Activated CD4-positive, alpha-beta T cell treated with anti-CD3 and anti-CD28 coated beads for 24 hours (primary cell): ENCODE data around the gene APBA2.

Source experiments
- DNase-seq, 2 donors: peaks; one replicate each; pipeline ENCODE4 v3.0.0-alpha.2; 2020; ENCODE audit warnings: low read depth in 2 of 2

Gene APBA2

GRCh38 chr15:28896951-28897350, 11.2 kb downstream of the APBA2 start:
- DNase-seq = no peak

GRCh38 chr15:28897861-28898585, 12.2 kb downstream of the APBA2 start:
- DNase-seq = no peak

GRCh38 chr15:28899061-28899738, 13.4 kb downstream of the APBA2 start:
- no peak for DNase-seq

GRCh38 chr15:28900041-28900891, 14.5 kb downstream of the APBA2 start:
- no peak for DNase-seq

GRCh38 chr15:28900892-28901586, 15.3 kb downstream of the APBA2 start:
- DNase-seq = no peak

- no peak for DNase-seq
Measured at GRCh38 chr15:28901587-28901980, 15.8 kb downstream of the APBA2 start.

- DNase-seq = no peak
Measured at GRCh38 chr15:28901987-28902745, 16.4 kb downstream of the APBA2 start.

- DNase-seq = no peak
Measured at GRCh38 chr15:28902856-28903255, 17.1 kb downstream of the APBA2 start.

GRCh38 chr15:28903555-28903954, 17.8 kb downstream of the APBA2 start:
- DNase-seq = no peak

GRCh38 chr15:28904003-28904402, 18.2 kb downstream of the APBA2 start:
- no peak for DNase-seq

- no peak for DNase-seq
Measured at GRCh38 chr15:28904541-28905315, 19.0 kb downstream of the APBA2 start.

GRCh38 chr15:28907338-28907960, 21.7 kb downstream of the APBA2 start:
- no peak for DNase-seq

- no peak for DNase-seq
Measured at GRCh38 chr15:28909958-28910500, 24.3 kb downstream of the APBA2 start.

GRCh38 chr15:28911310-28911931, 25.6 kb downstream of the APBA2 start:
- no peak for DNase-seq

GRCh38 chr15:28912422-28912821, 26.6 kb downstream of the APBA2 start:
- DNase-seq = no peak

GRCh38 chr15:28913171-28913765, 27.5 kb downstream of the APBA2 start:
- DNase-seq = no peak

- DNase-seq = no peak
Measured at GRCh38 chr15:28914046-28914445, 28.3 kb downstream of the APBA2 start.

- no peak for DNase-seq
Measured at GRCh38 chr15:28914483-28915023, 28.8 kb downstream of the APBA2 start.
